NCI-H146 (cell line): ENCODE data around the gene SYNGR2.

Experiments used
- DNase-seq: peaks from one replicate; lab custom pipeline; 2025; lab: John Stamatoyannopoulos, UW

The SYNGR2 gene

GRCh38 chr17:78168242-78168902 lies at the start of gene SYNGR2:
Gene SYNGR2, plus strand, starts transcription at chr17:78168581. Its CDS starts 36 bp downstream, at chr17:78168617.
- peak; percentile 83 for DNase-seq

- no peak for DNase-seq
Observed at GRCh38 chr17:78118801-78119241, 49.6 kb upstream of the SYNGR2 start.

- no peak for DNase-seq
Observed at GRCh38 chr17:78120537-78120936, 47.8 kb upstream of the SYNGR2 start.

- no peak for DNase-seq
Observed at GRCh38 chr17:78120971-78121800, 47.2 kb upstream of the SYNGR2 start.

- DNase-seq = no peak
Observed at GRCh38 chr17:78121801-78122215, 46.6 kb upstream of the SYNGR2 start.

GRCh38 chr17:78122216-78122930 lies 46.0 kb upstream of the SYNGR2 start:
- DNase-seq = no peak

GRCh38 chr17:78122931-78123249 lies 45.5 kb upstream of the SYNGR2 start:
- no peak for DNase-seq

GRCh38 chr17:78123258-78123929 lies 45.0 kb upstream of the SYNGR2 start:
- DNase-seq = no peak

- no peak for DNase-seq
Observed at GRCh38 chr17:78124081-78124835, 44.1 kb upstream of the SYNGR2 start.

- DNase-seq = no peak
Observed at GRCh38 chr17:78124836-78125137, 43.6 kb upstream of the SYNGR2 start.

- DNase-seq = no peak
Observed at GRCh38 chr17:78125138-78125913, 43.1 kb upstream of the SYNGR2 start.

GRCh38 chr17:78125976-78126894 lies 42.1 kb upstream of the SYNGR2 start:
- DNase-seq = no peak

GRCh38 chr17:78126895-78127238 lies 41.5 kb upstream of the SYNGR2 start:
- DNase-seq = no peak

GRCh38 chr17:78127239-78127887 lies 41.0 kb upstream of the SYNGR2 start:
- DNase-seq = no peak

- DNase-seq = peak; percentile 38
Observed at GRCh38 chr17:78127888-78128550, 40.4 kb upstream of the SYNGR2 start.

- peak; percentile 93 for DNase-seq
Observed at GRCh38 chr17:78128551-78129350, 39.6 kb upstream of the SYNGR2 start, which contains the start of gene TMC6. Gene TMC6, minus strand, starts transcription at chr17:78128755. Its CDS starts 1,923 bp downstream, at chr17:78126832.

GRCh38 chr17:78129351-78130089 lies 38.9 kb upstream of the SYNGR2 start:
- no peak for DNase-seq
